GM12801 (cell line): ENCODE results near the gene ZNF554.

Source experiments
- CTCF ChIP-seq: IDR thresholded peaks from one replicate; pipeline ENCODE4 v1.5.1; 2011; ENCODE audit warnings: control low read depth; ENCODE audit not compliant: insufficient read length; ENCODE audit errors: extremely low read depth

ZNF554 gene

GRCh38 chr19:2805991-2806649 is 13.5 kb upstream of the ZNF554 start:
- no peak for TF ChIP-seq CTCF

- no peak for TF ChIP-seq CTCF
Measured at GRCh38 chr19:2806736-2807378, 12.8 kb upstream of the ZNF554 start.

- no peak for TF ChIP-seq CTCF
Measured at GRCh38 chr19:2807379-2808128, 12.1 kb upstream of the ZNF554 start.

GRCh38 chr19:2808129-2808941 is 11.3 kb upstream of the ZNF554 start:
- TF ChIP-seq CTCF = no peak

GRCh38 chr19:2809387-2810140 is 10.1 kb upstream of the ZNF554 start:
- TF ChIP-seq CTCF = no peak

GRCh38 chr19:2810141-2811091 is 9.3 kb upstream of the ZNF554 start:
- no peak for TF ChIP-seq CTCF
